GM19468 (cell line): ENCODE data around the gene SVBP.
"Not testable (repeated sequence)": the region's sequence is repeated elsewhere in the genome, so short reads cannot be mapped to it uniquely, and the experiment has no call there.

Source experiments
- ATAC-seq: cut with Tn5 transposase; IDR thresholded peaks from one replicate; pipeline ENCODE4 v1.9.1; 2021; ENCODE audit warnings: mild to moderate bottlenecking, moderate library complexity, moderate number of reproducible peaks; ENCODE audit not compliant: unreplicated experiment; ENCODE audit errors: extremely low read depth

Gene SVBP

GRCh38 chr1:42814815-42815214 is 2.4 kb downstream of the SVBP start:
- not testable (repeated sequence) for ATAC-seq

GRCh38 chr1:42807056-42807668 is 10.0 kb downstream of the SVBP start:
- no peak for ATAC-seq

GRCh38 chr1:42806593-42806992 is 10.6 kb downstream of the SVBP start:
- ATAC-seq = no peak

- no peak for ATAC-seq
These were observed 11.0 kb downstream of the SVBP start for GRCh38 chr1:42806171-42806570.

- ATAC-seq = no peak
These were observed 15.2 kb downstream of the SVBP start for GRCh38 chr1:42801832-42802473.

- ATAC-seq = no peak
These were observed 19.2 kb downstream of the SVBP start for GRCh38 chr1:42797979-42798378.

- ATAC-seq = no peak
These were observed 19.8 kb downstream of the SVBP start for GRCh38 chr1:42797414-42797813.

- ATAC-seq = no peak
These were observed 23.4 kb downstream of the SVBP start for GRCh38 chr1:42793824-42794223.

GRCh38 chr1:42788021-42788420 is 29.2 kb downstream of the SVBP start:
- no peak for ATAC-seq

GRCh38 chr1:42786097-42786496 is 31.1 kb downstream of the SVBP start:
- ATAC-seq = no peak

GRCh38 chr1:42784946-42785693 is 32.1 kb downstream of the SVBP start, which contains the start of gene TMEM269:
TMEM269 (plus strand) TSS chr1:42784991; CDS start chr1:42789894, 4,903 bp downstream.
- ATAC-seq = no peak

- ATAC-seq = no peak
These were observed 32.7 kb downstream of the SVBP start for GRCh38 chr1:42784547-42784945.

- ATAC-seq = no peak
These were observed 34.1 kb downstream of the SVBP start for GRCh38 chr1:42783092-42783491.

- no peak for ATAC-seq
These were observed 37.0 kb downstream of the SVBP start for GRCh38 chr1:42780176-42780575.

GRCh38 chr1:42779725-42780124 is 37.5 kb downstream of the SVBP start:
- ATAC-seq = no peak

GRCh38 chr1:42777852-42778251 is 39.3 kb downstream of the SVBP start:
- no peak for ATAC-seq

- no peak for ATAC-seq
These were observed 40.7 kb downstream of the SVBP start for GRCh38 chr1:42776502-42776901.

GRCh38 chr1:42774928-42775526 is 42.2 kb downstream of the SVBP start:
- no peak for ATAC-seq

- ATAC-seq = no peak
These were observed 43.8 kb downstream of the SVBP start for GRCh38 chr1:42773420-42773819.

GRCh38 chr1:42769811-42770210 is 47.4 kb downstream of the SVBP start:
- no peak for ATAC-seq

GRCh38 chr1:42768172-42768571 is 49.0 kb downstream of the SVBP start:
- no peak for ATAC-seq
